Measurements from ENCODE around the gene OR56B1.

DNA sequence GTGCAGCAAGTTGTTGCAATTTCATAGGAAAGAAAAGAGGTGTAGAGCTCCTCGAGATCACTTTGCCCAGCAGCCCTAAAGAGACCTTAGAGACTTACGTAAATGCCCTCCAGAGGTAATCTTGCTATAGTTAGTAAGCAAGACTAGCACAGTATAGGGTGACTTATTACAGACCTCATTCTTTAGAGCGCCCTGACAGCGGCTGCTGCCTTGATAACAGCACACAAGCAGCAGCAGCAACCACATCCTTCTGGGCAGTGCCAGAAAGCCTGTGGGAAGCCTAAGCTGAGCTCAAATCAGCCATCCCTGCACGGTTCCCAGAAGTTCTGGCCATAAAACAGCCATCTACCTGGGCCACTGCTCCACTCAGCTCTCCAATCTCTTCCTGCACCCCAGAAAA is 22.6 kb upstream of the OR56B1 start:
- TF ChIP-seq POLR2A (IDR thresholded peaks at IDR 0.05; ENCODE audit: low read depth, low read length), result no peak
- TF ChIP-seq TAF1 (IDR thresholded peaks at IDR 0.05; ENCODE audit: borderline replicate concordance, low read depth, low read length), result no peak
- no peak for TF ChIP-seq POLR2AphosphoS5 (IDR thresholded peaks at IDR 0.05; ENCODE audit: low read depth, low read length)

All from GM12892 (cell line).